H54 (cell line): ENCODE measurements around the gene ANKMY1.
A peak's percentile ranks its signal among the peaks of the same experiment; 100 is the strongest.

ENCODE experiments used
- DNase-seq: peaks from one replicate; pipeline ENCODE4 v3.0.0; 2011; ENCODE audit warnings: low spot score, mixed read lengths; ENCODE audit not compliant: insufficient read length
- FAIRE-seq: peaks from 3 replicates; lab custom pipeline; 2011; peaks lifted over from hg19 to GRCh38; lab: Jason Lieb, UNC
- POLR2A ChIP-seq: IDR thresholded peaks from 2 replicates; pipeline ENCODE4 v1.6.1; 2011; ENCODE audit warnings: low read depth, mild to moderate bottlenecking, low read length

ANKMY1 gene

DNA sequence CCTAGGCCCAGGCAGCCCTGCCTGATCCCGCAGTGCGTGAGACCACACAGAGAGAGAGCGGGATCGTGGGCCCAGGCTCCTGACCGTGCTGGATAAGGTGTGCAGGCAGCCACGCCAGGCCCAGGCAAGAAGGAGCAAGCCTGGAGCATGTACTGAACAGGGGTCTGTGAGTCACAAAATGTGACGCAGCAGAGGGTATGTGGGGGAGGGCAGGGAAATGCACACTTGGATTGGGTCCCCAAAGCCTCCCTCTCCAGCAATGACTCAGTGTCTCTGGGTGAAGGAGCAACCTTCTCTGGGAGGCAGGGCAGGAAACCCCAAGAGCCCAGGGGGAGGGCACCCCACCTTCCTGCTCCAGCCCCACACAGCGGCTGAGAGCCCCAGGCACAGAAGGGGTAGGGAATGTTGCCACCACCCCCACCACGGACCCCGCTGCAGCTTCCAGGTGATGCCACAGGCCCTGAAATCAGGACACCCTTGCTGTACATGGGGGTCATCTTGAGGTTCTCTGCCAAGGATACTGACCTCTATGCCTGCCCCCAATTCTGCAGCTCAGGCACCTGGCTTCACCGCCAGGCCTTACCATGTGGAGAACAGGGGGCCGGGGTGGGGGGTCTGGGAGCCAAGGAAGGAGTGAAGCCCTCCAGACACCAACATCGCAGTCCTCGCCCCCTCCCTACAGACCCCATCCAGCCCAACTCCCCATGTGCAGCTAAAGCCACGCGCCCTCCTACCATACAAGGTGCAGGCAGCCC, 123.6 kb downstream of the ANKMY1 start:
- TF ChIP-seq POLR2A = peak; percentile 33; the same call in 1 of the 2 replicates
- DNase-seq (peak; percentile 99), FAIRE-seq (peak; percentile 92)

DNA sequence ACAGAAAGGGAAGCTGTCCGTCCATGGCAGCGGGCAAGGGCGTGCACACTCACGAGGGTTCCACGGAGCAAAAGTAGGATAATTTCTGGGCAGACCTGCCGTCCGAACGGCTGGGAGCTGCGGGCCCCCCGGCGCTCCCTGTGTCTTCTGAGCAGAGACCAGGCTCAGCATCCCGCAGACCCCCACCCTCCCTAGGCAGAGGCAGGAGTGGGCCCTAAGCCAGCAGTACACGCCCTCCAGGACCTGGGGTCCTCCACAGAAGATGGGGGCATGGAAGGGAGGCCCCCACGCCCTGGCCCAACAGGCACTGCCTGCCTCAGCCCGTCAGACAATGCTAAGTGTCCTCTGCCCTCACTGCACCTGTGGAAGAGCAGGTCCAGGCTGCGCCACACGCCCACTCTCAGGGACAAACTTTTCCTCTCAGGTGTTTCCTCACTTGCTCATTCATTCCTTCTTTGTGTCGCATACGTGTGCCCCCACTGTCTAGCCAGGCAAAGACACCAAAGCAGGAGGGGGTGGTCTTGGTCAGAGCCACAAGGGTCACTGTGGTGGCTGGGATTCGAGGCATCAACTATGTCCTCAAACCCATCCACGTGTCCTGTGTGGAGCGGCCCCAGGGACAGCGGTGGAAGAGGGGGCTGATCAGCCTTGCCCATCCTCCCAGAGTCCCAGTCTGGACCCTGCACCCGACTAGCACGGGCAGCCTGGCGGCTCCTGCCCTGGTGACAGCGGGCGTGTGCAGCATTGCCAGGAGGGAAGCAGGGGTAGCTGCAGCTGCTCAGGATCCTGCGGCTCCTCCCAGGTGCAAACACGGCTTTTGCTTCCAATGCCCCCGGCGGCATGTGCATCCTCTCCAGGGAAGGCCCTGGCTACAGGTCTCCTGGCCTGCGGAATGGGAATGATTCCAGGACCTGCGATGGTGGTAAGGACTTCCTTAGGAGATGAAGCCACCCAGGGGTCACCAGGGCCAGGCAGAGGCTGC, 124.7 kb downstream of the ANKMY1 start:
- no peak for FAIRE-seq

GRCh38 chr2:240432430-240432819, 125.4 kb downstream of the ANKMY1 start:
- TF ChIP-seq POLR2A = no peak
- FAIRE-seq = no peak
- DNase-seq = no peak

More for the DNA sequence above, 124.7 kb downstream of the ANKMY1 start:
- DNase-seq = no peak
- TF ChIP-seq POLR2A = no peak

DNA sequence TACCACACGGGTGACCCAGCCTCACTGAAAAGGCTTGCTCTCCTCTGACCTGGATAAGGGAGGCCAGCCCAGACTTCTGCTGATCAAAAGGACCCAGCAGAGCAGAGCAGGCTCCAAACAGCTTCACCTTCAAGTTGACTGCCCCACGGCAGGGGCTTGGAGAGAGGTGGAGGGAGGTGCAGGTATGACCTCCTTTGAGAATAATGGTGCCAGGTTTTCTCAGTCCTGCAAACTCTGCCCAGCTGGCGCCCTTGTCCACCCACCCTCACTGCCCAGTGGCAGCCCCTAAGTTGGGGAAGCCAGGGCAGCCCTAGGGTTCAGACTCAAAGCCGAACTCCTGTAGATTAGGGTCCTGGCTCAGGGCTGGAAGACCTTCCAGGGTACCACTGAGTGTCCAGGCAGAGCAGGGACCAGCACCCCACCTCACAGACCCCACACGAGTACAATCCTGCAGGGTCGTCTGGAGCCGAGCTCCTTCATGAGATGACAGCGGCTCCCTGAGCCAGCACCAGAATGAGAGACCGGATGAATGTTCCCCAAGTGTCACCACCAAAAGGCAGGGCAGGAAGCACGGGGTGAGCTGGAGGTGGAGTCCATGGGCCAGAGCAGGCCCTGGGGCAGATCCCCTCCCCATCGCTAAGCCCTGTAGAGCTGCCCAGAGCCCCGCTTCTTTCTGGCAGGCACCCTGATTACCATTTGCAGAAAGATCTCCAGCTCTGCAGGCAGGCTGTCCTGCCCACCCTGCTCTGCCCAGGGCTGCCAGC, 125.9 kb downstream of the ANKMY1 start:
- DNase-seq (no peak), FAIRE-seq (no peak)
- TF ChIP-seq POLR2A = no peak

DNA sequence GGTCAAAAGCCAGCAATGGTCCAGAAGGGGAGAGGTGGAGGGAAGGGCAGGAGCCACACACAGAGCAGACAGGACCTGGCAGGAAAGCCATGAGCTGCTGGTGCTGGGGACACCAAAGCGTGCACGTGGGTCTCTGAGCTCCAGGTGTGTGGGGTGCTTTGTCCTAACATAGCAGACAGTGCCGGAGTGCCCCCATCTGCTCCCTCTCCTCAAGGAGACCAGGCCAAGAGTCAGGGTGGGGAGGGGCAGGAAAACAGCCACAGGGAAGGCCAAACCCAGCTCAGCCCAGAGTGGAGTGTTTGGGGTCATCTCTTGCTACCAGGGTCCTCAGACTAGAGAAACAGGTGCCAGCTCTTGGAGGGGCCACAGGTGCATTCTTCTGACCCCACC, 126.5 kb downstream of the ANKMY1 start:
- FAIRE-seq = no peak
- DNase-seq = no peak
- TF ChIP-seq POLR2A = no peak

- no peak for FAIRE-seq
- no peak for DNase-seq
- no peak for TF ChIP-seq POLR2A
Measured at GRCh38 chr2:240430595-240430994, 127.2 kb downstream of the ANKMY1 start.

DNA sequence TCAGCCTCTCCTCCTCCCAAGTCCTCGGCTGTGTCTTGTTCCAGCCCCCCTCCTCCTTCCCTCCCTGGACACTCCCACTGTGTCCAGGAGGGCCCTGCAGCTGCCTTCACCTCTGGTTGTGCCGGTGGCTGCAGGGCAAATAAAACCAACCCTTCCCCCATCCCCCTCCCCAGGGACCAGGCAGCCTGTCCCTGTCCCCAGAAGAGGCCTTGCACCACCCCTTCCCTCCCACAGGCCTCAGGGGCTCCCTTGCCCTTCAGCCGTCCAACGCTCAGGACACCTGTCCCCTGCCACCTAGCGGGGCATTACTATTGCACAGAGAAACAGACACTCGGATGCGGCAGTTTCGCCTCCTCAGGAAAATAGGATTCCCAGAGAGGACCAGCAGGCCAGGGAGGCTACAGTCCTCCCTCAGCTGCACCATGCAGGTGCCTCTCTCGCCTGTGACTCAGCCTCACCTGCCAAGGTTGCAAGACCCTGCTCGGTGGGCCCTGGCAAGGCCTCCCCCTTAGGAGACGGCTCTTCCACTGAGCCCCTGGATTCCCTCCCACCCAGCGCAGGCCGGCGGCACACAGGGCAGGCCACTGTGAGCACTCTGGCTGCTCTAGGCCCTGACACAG, 127.8 kb downstream of the ANKMY1 start:
- DNase-seq (no peak), FAIRE-seq (no peak)
- TF ChIP-seq POLR2A = no peak
